Mucosa of rectum (tissue), 2 donors: ENCODE data around the gene NPL.

Source experiments
- H3K27ac ChIP-seq, 2 donors: one replicate each; pipeline ENCODE4 v1.7.0; 2013; ENCODE audit warnings: inconsistent platforms in 2 of 2, low read depth in 2 of 2, low read length in 2 of 2
- H3K27me3 ChIP-seq, 2 donors: one replicate each; pipeline ENCODE4 v1.7.0; 2013; ENCODE audit warnings: low read length in 2 of 2; ENCODE audit not compliant: control insufficient read depth in 2 of 2, insufficient read depth in 2 of 2
- H3K36me3 ChIP-seq, 2 donors: one replicate each; pipeline ENCODE4 v1.7.0; 2013; ENCODE audit warnings: low read length in 2 of 2; ENCODE audit not compliant: control insufficient read depth in 2 of 2, insufficient read depth in 2 of 2
- H3K4me1 ChIP-seq, 2 donors: one replicate each; pipeline ENCODE4 v1.7.0; 2013; ENCODE audit warnings: low read length in 2 of 2, mild to moderate bottlenecking in 1 of 2; ENCODE audit not compliant: control insufficient read depth in 2 of 2, insufficient read depth in 2 of 2
- H3K4me3 ChIP-seq, 2 donors: one replicate each; pipeline ENCODE4 v1.7.0; 2013; ENCODE audit warnings: low read length in 2 of 2
- H3K9ac ChIP-seq, 2 donors: one replicate each; pipeline ENCODE4 v1.7.0; 2013; ENCODE audit warnings: low read length in 2 of 2, low read depth in 1 of 2, mild to moderate bottlenecking in 1 of 2
- H3K9me3 ChIP-seq, 2 donors: one replicate each; pipeline ENCODE4 v1.7.0; 2013; ENCODE audit warnings: low read length in 2 of 2; ENCODE audit not compliant: control insufficient read depth in 2 of 2
- donor health status: healthy.
- donor health status: Normal muscosa, but diverticular disease.

NPL gene

DNA sequence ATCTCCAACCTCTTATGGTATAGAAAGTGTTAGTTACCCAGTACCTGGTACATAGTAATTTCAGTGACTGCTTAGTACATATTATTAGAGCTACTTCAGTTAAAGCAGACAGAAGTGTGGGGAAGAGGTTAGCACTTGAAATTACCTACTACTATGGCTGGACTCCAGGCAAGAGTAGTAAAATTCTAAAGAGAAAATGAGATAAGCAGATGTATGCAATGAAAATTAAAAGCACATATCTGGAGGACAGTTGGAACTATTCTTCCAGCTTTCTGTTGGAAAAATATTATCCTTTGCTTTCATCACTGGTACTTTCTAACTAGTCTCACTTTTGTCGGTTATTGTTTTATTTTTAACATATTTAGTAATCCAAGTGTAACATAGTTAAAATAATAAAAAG is 73.3 kb downstream of the NPL start:
- H3K27ac ChIP-seq, result no peak overlapping the region
- H3K9me3 ChIP-seq, result no peaks in the 10 kb centered on the region
- no peak overlapping the region for H3K4me3 ChIP-seq
- H3K27me3 ChIP-seq, result no peaks in the 10 kb centered on the region
- no peak overlapping the region for H3K9ac ChIP-seq
- H3K4me1 ChIP-seq, result no peaks in the 10 kb centered on the region
- peaks cover 86 to 92% of the 10 kb centered on the region in 2 donors for H3K36me3 ChIP-seq

DNA sequence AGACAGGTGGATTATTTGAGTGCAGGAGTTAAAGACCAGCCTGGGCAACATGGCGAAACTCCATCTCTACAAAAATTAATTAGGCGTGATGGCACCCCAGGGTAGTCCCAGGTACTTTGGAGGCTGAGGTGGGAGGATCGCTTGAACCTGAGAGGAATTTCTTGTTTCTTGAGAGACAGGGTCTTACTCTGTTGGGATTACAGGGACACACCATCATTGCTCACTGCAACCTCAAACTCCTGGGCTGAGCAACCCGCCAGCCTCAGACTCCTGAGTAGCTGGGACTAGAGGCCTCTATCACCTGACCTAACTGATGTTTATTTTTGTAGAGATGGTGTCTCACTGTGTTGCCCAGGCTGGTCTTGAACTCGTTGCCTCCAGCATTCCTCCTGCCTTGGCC is 74.4 kb downstream of the NPL start:
- H3K27me3 ChIP-seq, result no peaks in the 10 kb centered on the region
- no peaks in the 10 kb centered on the region for H3K4me1 ChIP-seq
- H3K9me3 ChIP-seq, result no peaks in the 10 kb centered on the region
- H3K9ac ChIP-seq, result no peak overlapping the region
- peaks cover 84 to 89% of the 10 kb centered on the region in 2 donors for H3K36me3 ChIP-seq
- H3K27ac ChIP-seq, result no peak overlapping the region
- no peak overlapping the region for H3K4me3 ChIP-seq

DNA sequence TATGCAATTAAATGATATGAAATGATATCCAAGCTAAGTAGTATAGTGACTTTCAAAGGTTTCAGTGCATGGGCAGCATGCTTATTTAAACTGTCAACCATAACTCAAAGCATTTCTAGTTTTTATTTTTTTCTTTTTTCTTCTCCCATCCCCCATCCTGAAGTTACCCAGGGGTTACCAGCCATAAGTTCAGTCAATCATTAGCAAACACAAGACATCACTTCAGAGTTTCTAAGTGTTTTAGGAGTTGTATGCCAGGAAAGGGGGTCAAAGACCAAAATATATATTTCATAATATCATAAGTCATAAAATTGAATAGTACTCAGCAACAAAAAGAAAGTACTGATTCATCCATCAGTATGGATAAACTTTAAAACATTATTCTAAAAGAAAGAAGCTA is 78.3 kb downstream of the NPL start:
- Histone ChIP-seq H3K4me1 (no peaks in the 10 kb centered on the region), H3K9me3 (no peaks in the 10 kb centered on the region), H3K36me3 (peaks cover 72 to 86% of the 10 kb centered on the region in 2 donors), H3K27me3 (no peaks in the 10 kb centered on the region), H3K4me3 (no peak overlapping the region), H3K27ac (no peak overlapping the region), H3K9ac (no peak overlapping the region)

DNA sequence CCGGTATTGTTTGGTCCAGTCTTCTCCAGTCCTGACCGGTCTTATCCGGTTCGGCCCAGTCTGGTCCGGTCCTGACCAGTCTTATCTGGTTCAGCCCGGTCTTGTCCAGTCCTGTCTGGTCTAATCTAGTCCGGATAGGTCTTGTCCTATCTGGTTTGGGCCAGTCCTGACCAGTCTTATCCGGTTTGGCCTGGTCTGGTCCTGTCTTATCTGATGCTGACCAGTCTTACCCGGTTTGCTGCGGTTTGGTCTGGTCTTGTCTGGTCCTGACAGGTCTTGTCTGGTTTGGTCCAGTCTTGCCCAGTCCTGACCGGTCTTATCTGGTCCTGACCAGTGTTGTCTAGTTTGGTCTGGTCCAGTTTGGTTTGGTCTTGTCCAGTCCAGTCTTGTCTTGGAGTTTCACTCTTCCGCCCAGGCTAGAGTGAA is 79.7 kb downstream of the NPL start:
- peaks cover 80 to 91% of the 10 kb centered on the region in 2 donors for H3K36me3 ChIP-seq
- H3K4me1 ChIP-seq, result no peaks in the 10 kb centered on the region
- H3K27ac ChIP-seq, result no peak overlapping the region
- no peak overlapping the region for H3K4me3 ChIP-seq
- no peaks in the 10 kb centered on the region for H3K9me3 ChIP-seq
- no peak overlapping the region for H3K9ac ChIP-seq
- H3K27me3 ChIP-seq, result no peaks in the 10 kb centered on the region

DNA sequence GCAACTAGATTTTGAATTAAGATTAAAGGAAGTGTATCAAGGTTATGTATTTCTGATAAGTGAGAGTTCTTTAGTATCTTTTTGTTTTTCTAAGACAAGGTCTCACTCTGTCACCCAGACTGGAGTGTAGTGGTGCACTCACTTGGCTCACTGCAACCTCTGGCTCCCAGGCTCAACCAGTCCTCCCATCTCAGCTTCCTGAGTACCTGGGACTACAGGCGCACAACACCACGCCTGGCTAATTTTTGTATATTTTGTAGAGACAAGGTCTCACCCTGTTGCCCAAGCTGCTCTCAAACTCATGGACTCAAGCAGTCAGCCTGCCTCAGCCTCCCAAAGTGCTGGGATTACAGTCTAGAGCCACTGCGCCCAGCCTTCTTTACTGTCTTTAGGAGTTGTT is 83.3 kb downstream of the NPL start:
- H3K4me1 ChIP-seq, result no peaks in the 10 kb centered on the region
- H3K9ac ChIP-seq, result no peak overlapping the region
- H3K4me3 ChIP-seq, result no peak overlapping the region
- no peaks in the 10 kb centered on the region for H3K9me3 ChIP-seq
- no peaks in the 10 kb centered on the region for H3K27me3 ChIP-seq
- no peak overlapping the region for H3K27ac ChIP-seq
- peaks cover 80 to 90% of the 10 kb centered on the region in 2 donors for H3K36me3 ChIP-seq

DNA sequence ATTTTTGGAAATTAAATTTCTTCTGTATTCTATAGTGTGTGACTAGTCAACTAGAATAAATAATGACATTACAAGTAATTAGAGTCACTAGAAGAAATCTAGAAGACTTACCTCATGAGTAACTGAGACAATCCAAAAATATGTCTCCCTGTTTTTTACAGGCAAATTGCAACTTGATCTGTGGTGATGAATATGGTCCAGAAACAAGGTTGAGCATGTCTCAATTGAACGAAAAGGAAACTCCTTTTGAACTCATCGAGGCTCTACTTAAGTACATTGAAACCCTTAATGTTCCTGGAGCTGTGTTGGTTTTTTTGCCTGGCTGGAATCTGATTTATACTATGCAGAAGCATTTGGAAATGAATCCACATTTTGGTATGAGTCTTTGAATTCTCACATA is 86.3 kb downstream of the NPL start:
- H3K27ac ChIP-seq, result no peak overlapping the region
- no peak overlapping the region for H3K9ac ChIP-seq
- H3K4me3 ChIP-seq, result no peak overlapping the region
- no peaks in the 10 kb centered on the region for H3K4me1 ChIP-seq
- H3K36me3 ChIP-seq, result peaks cover 85 to 95% of the 10 kb centered on the region in 2 donors
- no peaks in the 10 kb centered on the region for H3K27me3 ChIP-seq
- H3K9me3 ChIP-seq, result no peaks in the 10 kb centered on the region

DNA sequence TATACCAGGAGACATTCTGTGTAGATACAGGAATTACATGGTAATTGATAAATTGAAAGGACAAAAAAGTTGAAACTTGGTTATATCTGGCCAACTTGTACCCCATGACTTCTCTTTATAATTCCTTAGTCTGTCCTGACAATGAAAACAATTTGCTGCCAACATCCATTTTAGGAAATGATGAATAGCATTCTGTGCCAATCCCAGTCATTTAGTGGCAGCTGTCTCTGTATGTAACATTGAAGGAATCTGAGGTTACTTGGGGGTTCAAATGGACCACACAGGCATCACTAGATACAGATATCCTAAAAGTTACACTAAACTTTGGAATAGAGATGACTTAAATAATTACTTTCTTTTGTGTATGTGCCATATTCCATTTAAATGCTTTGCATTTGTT is 87.8 kb downstream of the NPL start:
- no peak overlapping the region for H3K9ac ChIP-seq
- H3K4me1 ChIP-seq, result no peaks in the 10 kb centered on the region
- H3K4me3 ChIP-seq, result no peak overlapping the region
- H3K27me3 ChIP-seq, result no peaks in the 10 kb centered on the region
- H3K27ac ChIP-seq, result no peak overlapping the region
- H3K9me3 ChIP-seq, result no peaks in the 10 kb centered on the region
- peaks cover 96 to 98% of the 10 kb centered on the region in 2 donors for H3K36me3 ChIP-seq

DNA sequence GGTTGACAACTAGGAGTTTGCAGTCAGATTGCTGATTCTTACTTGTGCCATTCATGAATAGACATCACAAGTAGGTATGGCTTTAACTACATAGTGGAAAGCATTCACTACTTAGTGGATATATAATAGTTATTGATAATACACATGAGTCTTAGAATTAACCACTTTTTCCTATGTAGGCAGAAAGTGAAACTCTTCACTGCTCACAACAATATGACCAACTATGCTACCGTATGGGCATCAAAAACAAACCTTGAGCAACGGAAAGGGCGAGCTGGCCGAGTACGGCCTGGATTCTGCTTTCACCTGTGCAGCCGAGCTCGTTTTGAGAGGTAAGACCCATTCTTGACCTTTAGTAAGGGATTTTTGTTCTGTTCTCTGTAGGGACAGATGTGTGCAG is 88.3 kb downstream of the NPL start:
- H3K9ac ChIP-seq, result no peak overlapping the region
- H3K27ac ChIP-seq, result no peak overlapping the region
- peaks cover 91 to 95% of the 10 kb centered on the region in 2 donors for H3K36me3 ChIP-seq
- H3K4me3 ChIP-seq, result no peak overlapping the region
- no peaks in the 10 kb centered on the region for H3K27me3 ChIP-seq
- H3K9me3 ChIP-seq, result no peaks in the 10 kb centered on the region
- no peaks in the 10 kb centered on the region for H3K4me1 ChIP-seq
